Calu3 (cell line): Measurements from ENCODE around the gene CHST10. TPM values are rescaled to one million over a fixed set of nuclear protein-coding genes. Genes with fewer than 3 reads are reported as not detected.

ENCODE experiments used
- BruUV-seq: library from RNA; stranded (reverse); fragments of 400-500 nt; replicated peaks from 2 replicates; lab custom pipeline; 2021; lab: Mats Ljungman, UMichigan
- CTCF ChIA-PET: fragments of 300-600 bp; sonication (Branson Sonifier 250); formaldehyde crosslinking; loops from one replicate; lab custom pipeline; 2022; ENCODE audit warnings: antibody characterized with exemption; lab: Charles Lee
- DNase-seq: peaks from one replicate; pipeline ENCODE4 v3.0.0; 2022
- H3K27ac Mint-ChIP-seq: one replicate; pipeline ENCODE4 v1.8.0; 2022; ENCODE audit warnings: mixed read lengths; ENCODE audit not compliant: unreplicated experiment
- H3K27me3 Mint-ChIP-seq: one replicate; pipeline ENCODE4 v1.8.0; 2022; ENCODE audit warnings: mixed read lengths; ENCODE audit not compliant: unreplicated experiment
- H3K36me3 Mint-ChIP-seq: one replicate; pipeline ENCODE4 v1.8.0; 2022; ENCODE audit warnings: mild to moderate bottlenecking, moderate library complexity, mixed read lengths; ENCODE audit not compliant: insufficient read depth, unreplicated experiment
- H3K4me1 Mint-ChIP-seq: one replicate; pipeline ENCODE4 v1.8.0; 2022; ENCODE audit warnings: mild to moderate bottlenecking, low read depth, mixed read lengths; ENCODE audit not compliant: unreplicated experiment
- H3K4me3 Mint-ChIP-seq: one replicate; pipeline ENCODE4 v1.8.0; 2022; ENCODE audit warnings: mild to moderate bottlenecking, low read depth, moderate library complexity, mixed read lengths; ENCODE audit not compliant: unreplicated experiment
- H3K9me3 Mint-ChIP-seq: one replicate; pipeline ENCODE4 v1.8.0; 2022; ENCODE audit warnings: low read depth, mixed read lengths; ENCODE audit not compliant: unreplicated experiment
- CTCF ChIP-seq: fragments of 200-600 bp; IDR thresholded peaks from one replicate; pipeline ENCODE4 v1.8.0; 2022; ENCODE audit warnings: antibody characterized with exemption; ENCODE audit not compliant: unreplicated experiment
- intact Hi-C: fragments of 100-400 bp; cut with micrococcal nuclease; formaldehyde crosslinking; loops from one replicate; pipeline ENCODE4 v1.10.0; 2022; ENCODE audit not compliant: unreplicated experiment
- total RNA-seq: library from RNA; stranded (reverse); gene quantifications from 2 replicates; pipeline ENCODE4 v1.2.3, GENCODE V29; 2022

The CHST10 gene
- total RNA-seq, 1 experiment from 2014 or later: 15.5 TPM

- no peak for TF ChIP-seq CTCF
- Mint-ChIP-seq H3K27ac (no peak overlapping the region), H3K27me3 (no peaks in the 10 kb centered on the region), H3K36me3 (peaks cover 4% of the 10 kb centered on the region), H3K9me3 (no peaks in the 10 kb centered on the region), H3K4me1 (no peaks in the 10 kb centered on the region), H3K4me3 (no peak overlapping the region)
- CTCF ChIA-PET: no interaction called here
- DNase-seq: no peak
- BruUV-seq: no TSS peak
- intact Hi-C loops: no loop called here
Measured at GRCh38 chr2:100399714-100400113, 17.8 kb downstream of the CHST10 start.

- Mint-ChIP-seq H3K27ac (no peak overlapping the region), H3K36me3 (peaks cover 4% of the 10 kb centered on the region), H3K4me3 (no peak overlapping the region), H3K27me3 (no peaks in the 10 kb centered on the region), H3K4me1 (no peaks in the 10 kb centered on the region), H3K9me3 (no peaks in the 10 kb centered on the region)
- no peak for TF ChIP-seq CTCF
- intact Hi-C loops: no loop called here
- no TSS peak for BruUV-seq
- no peak for DNase-seq
- CTCF ChIA-PET: no interaction called here
Measured at GRCh38 chr2:100397976-100398375, 19.5 kb downstream of the CHST10 start.

- Mint-ChIP-seq H3K4me3 (no peak overlapping the region), H3K4me1 (no peaks in the 10 kb centered on the region), H3K9me3 (no peaks in the 10 kb centered on the region), H3K27me3 (no peaks in the 10 kb centered on the region), H3K27ac (no peak overlapping the region), H3K36me3 (peaks cover 4% of the 10 kb centered on the region)
- intact Hi-C loops: no loop called here
- no TSS peak for BruUV-seq
- CTCF ChIA-PET: no interaction called here
- no peak for TF ChIP-seq CTCF
- DNase-seq: no peak
Measured at GRCh38 chr2:100397118-100397860, 20.2 kb downstream of the CHST10 start.

- intact Hi-C loops: no loop called here
- CTCF ChIA-PET: interaction anchor here (0.5 kb wide), 1 partner anchor 340 kb away, joined by 3 read pairs; no protein-coding TSS in a partner anchor
- H3K27me3 Mint-ChIP-seq: no peaks in the 10 kb centered on the region
Measured at GRCh38 chr2:100396483-100396882, 21.0 kb downstream of the CHST10 start.

More at GRCh38 chr2:100396483-100396882, 21.0 kb downstream of the CHST10 start:
- DNase-seq: no peak
- peaks cover 4% of the 10 kb centered on the region for H3K36me3 Mint-ChIP-seq
- H3K4me3 Mint-ChIP-seq: no peak overlapping the region
- H3K27ac Mint-ChIP-seq: no peak overlapping the region
- BruUV-seq: no TSS peak
- no peak for TF ChIP-seq CTCF
- no peaks in the 10 kb centered on the region for H3K4me1 Mint-ChIP-seq
- H3K9me3 Mint-ChIP-seq: no peaks in the 10 kb centered on the region
